OCI-LY3 (cell line): Measurements from ENCODE around the gene DCDC2.

Source experiments
- H2AFZ ChIP-seq: fragments of 200-600, 300-600 bp; shearing (Covaris generic); 2 replicates; pipeline ENCODE4 v1.6.0; 2014; ENCODE audit warnings: antibody characterized with exemption, low read depth, low read length
- H3K27ac ChIP-seq: fragments of 200-600, 300-600 bp; sonication (generic); 2 replicates; pipeline ENCODE4 v1.5.1; 2014; ENCODE audit warnings: mild to moderate bottlenecking, low read length, moderate library complexity, mixed read lengths
- H3K27me3 ChIP-seq: fragments of 200-600, 300-600 bp; sonication (generic); 2 replicates; pipeline ENCODE4 v1.6.1; 2014; ENCODE audit warnings: low read depth, low read length, mixed read lengths
- H3K36me3 ChIP-seq: fragments of 200-600, 300-600 bp; sonication (generic); replicated peaks from 2 replicates; pipeline ENCODE3; 2014; ENCODE audit warnings: low read depth, low read length, mixed read lengths
- H3K4me1 ChIP-seq: fragments of 300-600, 200-600 bp; sonication (generic); 2 replicates; pipeline ENCODE4 v1.6.1; 2014; ENCODE audit warnings: low read length, mixed read lengths
- H3K4me2 ChIP-seq: fragments of 200-600, 300-600 bp; sonication (generic); 2 replicates; pipeline ENCODE4 v1.6.1; 2014; ENCODE audit warnings: low read length, mixed read lengths
- H3K4me3 ChIP-seq: fragments of 300-600, 200-600 bp; sonication (generic); 2 replicates; pipeline ENCODE4 v1.5.1; 2014; ENCODE audit warnings: antibody characterized with exemption, mild to moderate bottlenecking, low read length, moderate library complexity
- H3K79me2 ChIP-seq: fragments of 300-600, 200-600 bp; shearing (Covaris generic); 2 replicates; pipeline ENCODE4 v1.6.1; 2014; ENCODE audit warnings: mild to moderate bottlenecking, low read length, mixed read lengths
- H3K9ac ChIP-seq: fragments of 300-600, 200-600 bp; shearing (Covaris generic); 2 replicates; pipeline ENCODE4 v1.6.0; 2014; ENCODE audit warnings: mild to moderate bottlenecking, low read length, moderate library complexity
- H3K9me3 ChIP-seq: fragments of 200-600, 300-600 bp; shearing (Covaris generic); 2 replicates; pipeline ENCODE4 v1.6.1; 2014; ENCODE audit warnings: low read length, mixed read lengths; ENCODE audit not compliant: insufficient read depth
- H4K20me1 ChIP-seq: fragments of 200-600, 300-600 bp; sonication (generic); 2 replicates; pipeline ENCODE4 v1.6.1; 2016; ENCODE audit warnings: low read length, mixed read lengths; ENCODE audit not compliant: insufficient read depth
- CTCF ChIP-seq: fragments of 200-600, 300-600 bp; sonication (generic); IDR thresholded peaks from 2 replicates; pipeline ENCODE4 v1.5.1; 2014; ENCODE audit warnings: antibody characterized with exemption, low read length, low read depth
- EZH2phosphoT487 ChIP-seq: fragments of 200-600 bp; shearing (Covaris generic); IDR thresholded peaks from 2 replicates; pipeline ENCODE4 v1.6.1; 2018; ENCODE audit warnings: antibody characterized with exemption, mixed run types, low read depth

Gene DCDC2

GRCh38 chr6:24339932-24340331 is 17.9 kb downstream of the DCDC2 start:
- no peak overlapping the region for H3K9ac ChIP-seq
- H4K20me1 ChIP-seq: no peaks in the 10 kb centered on the region
- H2AFZ ChIP-seq: no peak overlapping the region
- no peak overlapping the region for H3K4me3 ChIP-seq
- no peak overlapping the region for H3K27ac ChIP-seq
- H3K36me3 ChIP-seq: no peaks in the 10 kb centered on the region
- H3K79me2 ChIP-seq: no peaks in the 10 kb centered on the region
- no peak for TF ChIP-seq EZH2phosphoT487
- no peak for TF ChIP-seq CTCF
- H3K9me3 ChIP-seq: no peaks in the 10 kb centered on the region
- H3K27me3 ChIP-seq: no peaks in the 10 kb centered on the region
- no peak overlapping the region for H3K4me2 ChIP-seq
- H3K4me1 ChIP-seq: no peaks in the 10 kb centered on the region

- no peaks in the 10 kb centered on the region for H3K4me1 ChIP-seq
- no peaks in the 10 kb centered on the region for H3K9me3 ChIP-seq
- H3K4me2 ChIP-seq: no peak overlapping the region
- no peak overlapping the region for H3K9ac ChIP-seq
- H4K20me1 ChIP-seq: no peaks in the 10 kb centered on the region
- no peaks in the 10 kb centered on the region for H3K27me3 ChIP-seq
- TF ChIP-seq EZH2phosphoT487: no peak
- TF ChIP-seq CTCF: no peak
- no peak overlapping the region for H3K4me3 ChIP-seq
- no peaks in the 10 kb centered on the region for H3K79me2 ChIP-seq
- no peak overlapping the region for H2AFZ ChIP-seq
- H3K36me3 ChIP-seq: no peaks in the 10 kb centered on the region
- H3K27ac ChIP-seq: no peak overlapping the region
Measured at GRCh38 chr6:24334285-24334684, 23.6 kb downstream of the DCDC2 start.

GRCh38 chr6:24332317-24332716 is 25.5 kb downstream of the DCDC2 start:
- Histone ChIP-seq H3K9me3 (no peaks in the 10 kb centered on the region), H3K4me2 (no peak overlapping the region), H2AFZ (no peak overlapping the region), H3K4me3 (no peak overlapping the region), H3K27ac (no peak overlapping the region), H3K36me3 (no peaks in the 10 kb centered on the region), H3K9ac (no peak overlapping the region), H3K27me3 (no peaks in the 10 kb centered on the region), H3K4me1 (no peaks in the 10 kb centered on the region), H3K79me2 (no peaks in the 10 kb centered on the region), H4K20me1 (no peaks in the 10 kb centered on the region)
- TF ChIP-seq EZH2phosphoT487: no peak
- no peak for TF ChIP-seq CTCF

GRCh38 chr6:24330137-24330732 is 27.6 kb downstream of the DCDC2 start:
- no peak overlapping the region for H3K27ac ChIP-seq
- TF ChIP-seq CTCF: no peak
- no peak for TF ChIP-seq EZH2phosphoT487

More at GRCh38 chr6:24330137-24330732, 27.6 kb downstream of the DCDC2 start:
- Histone ChIP-seq H4K20me1 (no peaks in the 10 kb centered on the region), H3K9me3 (no peaks in the 10 kb centered on the region), H3K79me2 (no peaks in the 10 kb centered on the region), H3K4me3 (no peak overlapping the region), H2AFZ (no peak overlapping the region), H3K27me3 (no peaks in the 10 kb centered on the region), H3K4me2 (no peak overlapping the region), H3K4me1 (no peaks in the 10 kb centered on the region), H3K9ac (no peak overlapping the region), H3K36me3 (no peaks in the 10 kb centered on the region)
